GM19467 (cell line): Measurements from ENCODE around the gene ARHGAP12.

Source experiments
- ATAC-seq: cut with Tn5 transposase; IDR thresholded peaks from one replicate; pipeline ENCODE4 v1.9.1; 2021; ENCODE audit warnings: mild to moderate bottlenecking, moderate library complexity; ENCODE audit not compliant: unreplicated experiment

ARHGAP12 gene

DNA sequence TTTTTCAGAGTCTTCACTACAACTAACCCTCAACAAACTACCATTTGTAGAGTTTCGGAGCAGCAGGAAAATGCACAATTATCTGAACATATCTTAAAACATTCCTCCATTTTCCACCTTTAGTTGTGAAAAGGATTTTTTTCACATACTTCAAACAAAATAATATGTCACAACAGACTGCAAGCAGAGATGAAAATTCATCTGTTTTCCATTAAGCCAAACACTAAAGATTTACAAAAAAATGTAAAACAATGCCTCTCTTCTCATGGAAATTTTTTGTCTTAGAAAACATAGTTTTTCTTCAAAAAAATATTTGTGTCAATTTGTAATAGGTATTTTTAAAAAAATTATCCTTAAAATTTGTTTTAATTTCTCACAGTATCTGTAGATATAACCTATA, 98.9 kb downstream of the ARHGAP12 start:
- no peak for ATAC-seq

GRCh38 chr10:31823358-31823757, 105.3 kb downstream of the ARHGAP12 start:
- ATAC-seq: no peak

GRCh38 chr10:31822616-31823318, 105.9 kb downstream of the ARHGAP12 start:
- ATAC-seq: no peak

DNA sequence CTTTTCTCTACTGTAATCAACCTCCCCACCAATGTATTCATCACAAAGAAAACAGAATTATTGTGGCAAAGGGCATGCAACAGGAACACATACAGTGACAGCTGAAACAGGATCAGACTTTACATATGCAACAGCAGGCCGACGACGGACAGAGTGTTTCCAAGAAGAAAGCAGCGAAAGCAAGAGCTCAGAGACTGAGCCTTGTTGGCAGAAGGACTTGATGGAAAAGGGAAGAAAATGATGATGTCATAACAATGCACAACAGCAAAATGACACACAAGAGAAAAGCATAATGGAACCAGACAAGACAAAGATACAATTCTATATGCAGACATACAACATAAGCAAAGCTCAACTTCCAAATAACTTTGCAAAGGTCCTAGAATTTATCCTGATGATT, 106.5 kb downstream of the ARHGAP12 start:
- ATAC-seq: no peak

- no peak for ATAC-seq
These were observed 107.8 kb downstream of the ARHGAP12 start for GRCh38 chr10:31820778-31821369.

GRCh38 chr10:31820096-31820495, 108.5 kb downstream of the ARHGAP12 start:
- no peak for ATAC-seq

- no peak for ATAC-seq
These were observed 109.2 kb downstream of the ARHGAP12 start for GRCh38 chr10:31819391-31819820.

DNA sequence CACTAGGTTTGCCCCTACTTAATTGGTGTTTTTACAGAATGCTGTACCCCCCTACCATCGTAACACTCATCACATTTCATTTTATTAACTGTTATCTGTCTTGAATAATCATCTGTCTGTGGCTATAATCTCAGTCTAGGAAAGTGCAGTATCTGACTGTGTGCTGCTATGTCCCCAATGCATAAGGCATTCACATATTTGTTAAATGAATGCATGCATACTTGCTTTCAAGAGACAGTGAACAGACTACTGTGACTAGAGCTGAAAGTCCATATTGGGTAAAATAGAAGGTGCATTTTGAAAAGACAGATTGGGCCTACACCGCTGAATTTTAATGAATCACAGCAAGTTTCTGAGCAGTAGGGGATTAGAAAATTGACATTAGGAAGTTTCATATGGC, 112.3 kb downstream of the ARHGAP12 start:
- ATAC-seq: no peak

- no peak for ATAC-seq
These were observed 120.1 kb downstream of the ARHGAP12 start for GRCh38 chr10:31808258-31809218.

DNA sequence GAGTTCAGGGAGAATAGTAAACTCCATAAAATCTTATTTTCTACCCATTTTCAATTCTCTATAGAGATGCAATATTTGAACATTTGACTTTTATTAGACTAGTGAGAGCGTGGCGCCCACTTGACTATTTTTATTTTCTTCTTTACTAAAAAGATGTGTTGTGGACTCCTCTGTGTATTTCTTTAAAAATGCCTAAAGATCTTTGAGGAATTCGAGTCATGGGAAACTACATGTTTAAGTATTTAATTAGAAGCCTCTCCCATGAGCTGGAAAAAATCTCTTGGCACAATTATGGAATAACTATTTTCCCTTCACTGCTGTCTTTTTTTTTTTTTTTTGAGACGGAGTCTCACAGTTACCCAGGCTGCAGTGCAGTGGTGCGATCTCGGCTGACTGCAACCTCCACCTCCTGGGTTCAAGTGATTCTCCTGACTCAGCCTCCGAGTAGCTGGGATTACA, 124.2 kb downstream of the ARHGAP12 start:
- no peak for ATAC-seq

DNA sequence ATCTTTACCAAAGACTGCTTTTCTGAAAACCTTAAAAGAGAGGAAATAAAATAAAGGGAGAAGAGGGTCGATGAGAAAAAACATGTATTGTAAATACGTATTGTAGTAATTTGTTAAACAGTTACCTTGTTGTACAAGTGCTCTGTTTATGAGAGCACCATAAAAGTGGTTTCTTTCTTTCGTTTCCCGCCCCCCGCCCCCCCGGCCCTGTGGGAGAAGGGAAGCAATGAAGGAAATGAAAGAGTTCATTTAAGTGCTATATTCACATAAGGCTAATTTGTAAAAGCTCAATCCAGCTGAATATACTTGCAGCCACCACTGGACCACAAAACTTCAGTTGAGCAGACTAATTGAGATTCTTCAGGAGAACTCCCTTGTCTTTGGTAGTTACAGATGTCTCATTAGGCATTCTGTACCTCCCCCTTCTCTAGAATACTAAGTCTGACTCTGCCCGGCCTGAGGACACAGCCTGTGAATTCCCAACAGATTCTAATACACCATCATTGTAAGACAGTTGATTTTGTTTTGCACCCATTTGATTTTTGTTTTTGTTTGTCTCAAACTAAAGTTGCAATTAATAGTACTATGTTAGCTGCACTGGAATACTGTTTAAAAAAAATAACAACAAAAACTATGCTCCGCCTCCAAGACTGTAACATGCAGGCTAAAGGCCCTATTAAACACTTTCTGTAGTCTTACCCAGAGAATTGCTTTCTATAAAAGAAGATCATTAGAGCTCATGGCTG, 124.9 kb downstream of the ARHGAP12 start:
- ATAC-seq: no peak

GRCh38 chr10:31799181-31799580, 129.4 kb downstream of the ARHGAP12 start:
- no peak for ATAC-seq

GRCh38 chr10:31792745-31793144, 135.9 kb downstream of the ARHGAP12 start:
- ATAC-seq: no peak

DNA sequence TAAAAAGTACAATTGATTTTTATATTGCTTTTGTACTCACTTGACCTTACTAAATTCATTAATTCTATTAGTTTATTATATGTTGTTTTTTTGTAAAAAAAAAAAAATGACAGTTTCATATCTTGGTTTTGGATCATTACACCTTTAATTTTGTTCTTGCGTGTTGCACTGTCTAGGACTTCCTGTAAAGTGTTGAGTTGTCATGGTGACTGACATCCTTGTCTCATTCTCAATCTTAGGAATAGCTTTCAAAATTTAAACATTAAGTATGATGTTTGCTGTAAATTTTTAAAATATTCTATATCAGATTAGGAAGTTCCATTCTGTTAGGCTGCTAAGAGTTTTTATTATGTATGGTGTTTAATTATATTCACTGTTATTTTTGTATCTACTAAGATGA, 139.1 kb downstream of the ARHGAP12 start:
- no peak for ATAC-seq

GRCh38 chr10:31782701-31783100, 145.9 kb downstream of the ARHGAP12 start:
- no peak for ATAC-seq

DNA sequence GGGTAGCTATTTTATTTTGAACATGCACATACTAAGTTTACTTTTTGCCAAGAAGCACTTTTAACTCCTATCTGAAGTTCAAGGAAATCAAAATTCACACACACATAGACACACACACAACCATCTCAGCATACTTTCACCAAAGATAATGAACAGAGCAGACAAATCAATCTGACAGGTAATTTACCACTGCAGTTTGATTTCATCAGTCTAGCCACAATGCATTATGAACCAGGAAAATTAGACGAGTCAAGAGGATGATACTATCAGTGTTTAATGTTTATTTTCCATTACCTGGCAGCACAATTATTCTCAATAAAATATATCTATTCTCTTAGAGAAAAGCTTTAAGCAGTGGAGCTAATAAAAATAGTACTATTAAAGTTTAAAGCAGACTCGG, 147.9 kb downstream of the ARHGAP12 start:
- no peak for ATAC-seq

GRCh38 chr10:31778627-31779026, 150.0 kb downstream of the ARHGAP12 start:
- no peak for ATAC-seq

DNA sequence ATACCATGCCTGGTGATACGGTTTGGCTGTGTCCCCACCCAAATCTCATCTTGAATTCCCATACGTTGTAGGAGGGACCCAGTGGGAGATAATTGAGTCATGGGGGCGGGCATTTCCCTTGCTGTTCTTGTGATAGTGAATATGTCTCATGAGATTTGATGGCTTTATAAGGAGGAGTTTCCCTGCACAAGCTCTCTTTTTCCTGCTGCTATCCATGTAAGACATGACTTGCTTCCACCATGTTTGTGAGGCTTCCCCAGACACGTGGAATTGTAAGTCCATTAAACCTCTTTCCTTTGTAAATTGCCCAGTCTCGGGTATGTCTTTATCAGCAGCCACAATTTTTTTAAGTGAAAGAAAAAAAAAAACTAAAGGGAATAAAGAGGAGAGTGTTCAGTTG, 152.5 kb downstream of the ARHGAP12 start:
- no peak for ATAC-seq

GRCh38 chr10:31774928-31775650, 153.5 kb downstream of the ARHGAP12 start:
- no peak for ATAC-seq

DNA sequence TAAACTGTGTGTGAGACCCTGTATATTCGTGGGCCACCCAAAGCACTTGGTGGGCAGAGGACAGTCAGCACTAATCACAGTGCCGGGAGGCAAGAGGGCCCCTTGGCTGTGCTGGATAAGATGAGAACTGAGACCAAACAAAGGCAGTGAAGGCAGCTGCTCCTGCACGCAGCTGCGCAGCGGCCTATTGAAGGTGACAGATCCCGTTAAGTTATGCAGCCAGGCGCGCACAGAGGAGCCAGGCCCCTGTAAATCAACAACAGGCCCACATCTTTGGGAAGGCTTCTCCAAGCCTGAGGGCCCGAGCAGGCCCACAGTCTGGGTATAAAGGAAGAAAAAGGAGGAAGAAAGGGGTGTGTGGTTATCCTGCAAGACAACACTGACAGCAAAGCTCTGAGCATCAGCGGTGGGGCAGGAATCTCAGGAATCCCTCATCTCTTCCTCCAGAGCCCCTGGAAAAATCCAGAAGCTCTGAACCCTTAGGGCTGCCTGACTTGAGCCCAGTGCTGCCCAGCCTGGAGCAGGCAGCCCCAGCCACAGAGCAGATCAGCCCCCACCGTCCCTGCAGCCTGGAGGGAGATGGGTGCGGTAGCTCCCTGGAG, 154.2 kb downstream of the ARHGAP12 start:
- ATAC-seq: no peak
